ENCODE measurements around the gene TMSB4X.

TMSB4X gene

GRCh38 chrX:12986164-12986779 is 11.4 kb downstream of the TMSB4X start:
- TF ChIP-seq CTCF (IDR thresholded peaks at IDR 0.05; ENCODE audit: low read depth, low read length): no peak
- H3K4me3 ChIP-seq (ENCODE audit: low read depth, low read length): no peak overlapping the region

GRCh38 chrX:12986886-12987285 is 12.0 kb downstream of the TMSB4X start:
- no peak for TF ChIP-seq CTCF (IDR thresholded peaks at IDR 0.05; ENCODE audit: low read depth, low read length)
- H3K4me3 ChIP-seq (ENCODE audit: low read depth, low read length): no peak overlapping the region

- TF ChIP-seq CTCF (IDR thresholded peaks at IDR 0.05; ENCODE audit: low read depth, low read length): no peak
- H3K4me3 ChIP-seq (ENCODE audit: low read depth, low read length): no peak overlapping the region
Observed at GRCh38 chrX:12987340-12987739, 12.4 kb downstream of the TMSB4X start.

- H3K4me3 ChIP-seq (ENCODE audit: low read depth, low read length): no peak overlapping the region
- no peak for TF ChIP-seq CTCF (IDR thresholded peaks at IDR 0.05; ENCODE audit: low read depth, low read length)
Observed at GRCh38 chrX:12987900-12988594, 13.1 kb downstream of the TMSB4X start.

- H3K4me3 ChIP-seq (ENCODE audit: low read depth, low read length): no peak overlapping the region
- TF ChIP-seq CTCF (IDR thresholded peaks at IDR 0.05; ENCODE audit: low read depth, low read length): no peak
Observed at GRCh38 chrX:12988797-12989196, 13.9 kb downstream of the TMSB4X start.

- no peak overlapping the region for H3K4me3 ChIP-seq (ENCODE audit: low read depth, low read length)
- TF ChIP-seq CTCF (IDR thresholded peaks at IDR 0.05; ENCODE audit: low read depth, low read length): no peak
Observed at GRCh38 chrX:12989461-12989860, 14.6 kb downstream of the TMSB4X start.

GRCh38 chrX:12991575-12991974 is 16.7 kb downstream of the TMSB4X start:
- TF ChIP-seq CTCF (IDR thresholded peaks at IDR 0.05; ENCODE audit: low read depth, low read length): no peak
- no peak overlapping the region for H3K4me3 ChIP-seq (ENCODE audit: low read depth, low read length)

All from WI38 (cell line).